Adrenal gland (tissue), 19 donors: Measurements from ENCODE around the gene ERICH4. TPM values are rescaled to one million over a fixed set of nuclear protein-coding genes. Genes with fewer than 3 reads are reported as not detected.

ENCODE experiments used
- DNase-seq, 7 donors: peaks; one replicate each; pipeline ENCODE4 v3.0.0-alpha.2; 2019 to 2020
- H3K27ac ChIP-seq, 5 donors: fragments of 200-600 bp; sonication (generic) in 4 of 5; 1 replicate in 3 of 5; 2 replicates in 2 of 5; pipeline versions ENCODE4 v1.5.1 to v1.8.0; 2016 to 2020; ENCODE audit warnings: mild to moderate bottlenecking in 1 of 5
- H3K27me3 ChIP-seq: fragments of 200-600 bp; 2 replicates; pipeline ENCODE4 v1.8.0; 2021
- H3K36me3 ChIP-seq, 2 donors: fragments of 200-600 bp; replicated peaks in 1 of 2; 1 replicate in 1 of 2; 2 replicates in 1 of 2; pipeline versions ENCODE4 v1.5.1 to v1.8.0; 2018 to 2022
- H3K4me1 ChIP-seq, 2 donors: fragments of 200-600 bp; replicated peaks in 1 of 2; 1 replicate in 1 of 2; 2 replicates in 1 of 2; pipeline versions ENCODE4 v1.5.1 to v1.8.0; 2018 to 2021
- H3K4me3 ChIP-seq, 4 donors: fragments of 200-600 bp; sonication (generic) in 3 of 4; one replicate each; pipeline ENCODE4 v1.5.1; 2016 to 2018
- H3K9me3 ChIP-seq, 3 donors: fragments of 200-600 bp; sonication (generic) in 1 of 3; replicated peaks in 1 of 3; 1 replicate in 2 of 3; 2 replicates in 1 of 3; pipeline versions ENCODE4 v1.5.1 to v1.8.0; 2016 to 2021
- POLR2A ChIP-seq, 2 donors: fragments of 450-650 bp; IDR thresholded peaks; one replicate each; pipeline ENCODE4 v1.6.1; 2017; ENCODE audit warnings: antibody characterized with exemption in 2 of 2, mild to moderate bottlenecking in 2 of 2, moderate library complexity in 1 of 2
- WGBS, 4 donors: extraction: QIAGEN DNeasy Blood & Tissue Kit in 2 of 4; methylation state at CpG; one replicate each; pipeline versions ENCODE4 v1.1.5 to v1.1.7; 2013 to 2017; 5-methylcytosine and 5-hydroxymethylcytosine counted together
- intact Hi-C, 2 donors: fragments of 100-400 bp; cut with DNase I; formaldehyde crosslinking; loops; one replicate each; pipeline versions ENCODE4 v1.14.1 to v1.15.0; 2022 to 2023
- long read RNA-seq, 10 donors: library from polyadenylated mRNA in 3 of 10; unstranded in 2 of 10; stranded (forward) in 1 of 10; transcript quantifications; one replicate each; pipeline ENCODE4 v2.0.0 and lab custom pipeline, GENCODE V29; 2021 to 2026
- polyA plus RNA-seq, 3 donors: library from polyadenylated mRNA; stranded (reverse); fragments of 200-250 nt in 2 of 3; fragments of 350-450 nt in 1 of 3; fragmentation: Illumina TruSeq in 1 of 3; extraction: RNeasy Lipid Tissue Mini Kit (QIAGEN cat#74804) in 1 of 3; gene quantifications; one replicate each; pipeline ENCODE4 v1.2.3, GENCODE V29; 2013 to 2014
- total RNA-seq, 9 donors: library from RNA; depleted of rRNA in 4 of 9; stranded (reverse); fragments of >200 nt in 4 of 9; fragments of 120-200 nt in 1 of 9; fragmentation: NEBNext Ultra II Directional in 1 of 9; extraction: Animal tissue kit (Norgen Biotek cat#: 25700) in 1 of 9; gene quantifications; one replicate each; pipeline versions ENCODE4 v1.1.0 to v1.2.4, GENCODE V29; 2013 to 2023
- TF ChIP-seq, protein P1 (sequence below), 6 experiments: fragments of 450-650 bp in 4 of 6; fragments of 200-600 bp in 2 of 6; sonication (generic) in 1 of 6; IDR thresholded peaks; 1 replicate in 5 of 6; 2 replicates in 1 of 6; pipeline versions ENCODE4 v1.5.1 to v1.8.0; 2016 to 2021; ENCODE audit warnings: antibody characterized with exemption in 6 of 6, mild to moderate bottlenecking in 2 of 6, moderate library complexity in 1 of 6
- donor health status: healthy with polysubstance abuse.
- donor health status: Bipolar disorder and iron deficiency.
- donor health status: DM: yes; HTN: yes; CAD: no.
- donor health status: DM: no; HTN: no; CAD: no.
- donor health status: DM: no; HTN: no; CAD: no.
- donor health status: DM: yes; HTN: yes; CAD: no.

The ERICH4 gene, protein sequence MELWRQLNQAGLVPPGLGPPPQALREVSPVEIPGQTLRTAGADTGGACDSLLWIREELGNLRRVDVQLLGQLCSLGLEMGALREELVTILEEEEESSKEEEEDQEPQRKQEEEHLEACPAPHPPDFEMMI
- total RNA-seq (not detected), polyA plus RNA-seq (under 1 TPM in 1 of 3 donors, not detected in 2; 0.10 TPM)
- long read RNA-seq, donor 1: 0 reads
- long read RNA-seq, donor 2: 0 reads
- long read RNA-seq, donor 3: 0 reads
- long read RNA-seq, donor 4: 0 reads
- long read RNA-seq, donor 5: 0 reads
- long read RNA-seq, donor 6: 0 reads
- long read RNA-seq, donor 7: 0 reads
- long read RNA-seq, donor 8: 0 reads
- long read RNA-seq, donor 9: 0 reads
- long read RNA-seq, donor 10: 0 reads

DNA sequence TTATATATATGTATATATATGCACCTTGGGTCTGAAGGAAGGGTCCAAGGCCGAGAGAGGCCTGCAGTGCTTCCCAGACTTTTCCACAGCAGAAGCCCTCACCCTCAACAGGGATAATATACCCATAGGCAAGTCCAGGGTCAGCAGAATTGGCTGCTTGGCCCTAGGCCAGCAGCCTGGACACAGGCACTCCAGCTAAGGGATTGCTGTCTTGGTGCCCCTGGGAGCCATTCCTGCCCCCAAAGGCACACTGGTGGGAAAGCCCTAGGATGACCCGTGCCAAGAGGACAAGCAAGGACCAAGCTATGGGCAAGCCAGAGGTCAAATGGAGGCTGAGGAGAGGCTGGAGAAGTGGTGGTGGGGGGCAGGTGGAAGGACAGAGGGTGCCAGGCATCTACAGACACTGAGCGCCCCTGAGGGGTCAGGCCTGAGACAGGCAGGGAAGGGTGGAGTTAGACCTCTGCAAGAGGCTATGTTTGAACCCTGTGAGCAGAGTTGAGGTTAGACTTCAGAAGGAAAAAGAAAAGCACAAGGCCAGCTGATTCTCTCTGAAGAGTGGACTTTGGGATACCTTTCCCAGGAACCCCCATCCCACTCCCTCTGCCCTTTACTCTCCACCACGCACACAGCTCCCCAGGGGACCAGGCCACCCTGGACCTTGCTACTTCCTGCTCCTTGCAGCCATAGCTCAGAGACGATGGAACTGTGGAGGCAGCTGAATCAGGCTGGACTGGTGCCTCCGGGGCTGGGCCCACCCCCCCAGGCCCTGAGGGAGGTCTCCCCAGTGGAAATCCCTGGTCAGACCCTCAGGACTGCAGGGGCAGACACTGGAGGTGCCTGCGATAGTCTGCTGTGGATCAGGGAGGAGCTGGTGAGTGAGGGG, at the start of gene ERICH4:
ERICH4 (plus strand) TSS at position 684 of the 883 bp plus-strand sequence; CDS start at position 698, 14 bp downstream.
- Histone ChIP-seq H3K4me1 (peaks cover 5 to 13% of the 10 kb centered on the region in 2 donors), H3K27me3 (no peaks in the 10 kb centered on the region), H3K27ac (no peak within 1 kb of the TSS), H3K9me3 (no peaks in the 10 kb centered on the region), H3K36me3 (peaks cover 0 to 3% of the 10 kb centered on the region in 2 donors), H3K4me3 (no peak within 1 kb of the TSS)
- no peak for TF ChIP-seq POLR2A (IDR thresholded peaks at IDR 0.05)
- TF ChIP-seq, protein P1, sequence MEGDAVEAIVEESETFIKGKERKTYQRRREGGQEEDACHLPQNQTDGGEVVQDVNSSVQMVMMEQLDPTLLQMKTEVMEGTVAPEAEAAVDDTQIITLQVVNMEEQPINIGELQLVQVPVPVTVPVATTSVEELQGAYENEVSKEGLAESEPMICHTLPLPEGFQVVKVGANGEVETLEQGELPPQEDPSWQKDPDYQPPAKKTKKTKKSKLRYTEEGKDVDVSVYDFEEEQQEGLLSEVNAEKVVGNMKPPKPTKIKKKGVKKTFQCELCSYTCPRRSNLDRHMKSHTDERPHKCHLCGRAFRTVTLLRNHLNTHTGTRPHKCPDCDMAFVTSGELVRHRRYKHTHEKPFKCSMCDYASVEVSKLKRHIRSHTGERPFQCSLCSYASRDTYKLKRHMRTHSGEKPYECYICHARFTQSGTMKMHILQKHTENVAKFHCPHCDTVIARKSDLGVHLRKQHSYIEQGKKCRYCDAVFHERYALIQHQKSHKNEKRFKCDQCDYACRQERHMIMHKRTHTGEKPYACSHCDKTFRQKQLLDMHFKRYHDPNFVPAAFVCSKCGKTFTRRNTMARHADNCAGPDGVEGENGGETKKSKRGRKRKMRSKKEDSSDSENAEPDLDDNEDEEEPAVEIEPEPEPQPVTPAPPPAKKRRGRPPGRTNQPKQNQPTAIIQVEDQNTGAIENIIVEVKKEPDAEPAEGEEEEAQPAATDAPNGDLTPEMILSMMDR (IDR thresholded peaks at IDR 0.05): no peak
- whole genome bisulfite sequencing, 4 donors: 56 to 68% (median 64%) methylated on average over 6 to 7 of the region's 7 CpGs
- intact Hi-C loops: loop anchor here in 1 of 2 donors (10.0 kb wide), 1 partner anchor 92 kb away; no protein-coding TSS in a partner anchor
- peak in 1 of 7 donors; percentile 42 for DNase-seq

DNA sequence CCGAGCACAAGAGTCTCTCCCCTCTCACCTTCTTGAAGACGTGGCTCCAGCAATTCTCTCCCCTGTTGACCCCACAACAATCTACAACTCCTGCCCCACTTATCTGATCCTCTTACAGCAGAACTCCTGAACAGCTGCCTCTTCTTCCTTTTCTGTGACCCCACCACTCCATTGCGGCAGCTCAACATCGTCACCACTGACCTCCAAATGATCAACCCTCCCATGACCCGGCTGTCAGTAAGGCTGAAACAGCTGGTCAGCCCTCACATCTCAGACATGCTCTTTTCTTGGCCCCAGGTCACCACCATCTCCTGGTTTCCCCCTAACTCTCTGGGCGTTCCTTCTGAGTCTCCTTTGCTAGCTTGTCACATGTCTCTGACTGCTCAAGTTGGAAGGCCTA, 47.6 kb upstream of the ERICH4 start:
- peaks cover 20 to 26% of the 10 kb centered on the region in 2 donors for H3K4me1 ChIP-seq
- no peak overlapping the region for H3K4me3 ChIP-seq
- intact Hi-C loops: no loop called here
- H3K9me3 ChIP-seq: no peaks in the 10 kb centered on the region
- TF ChIP-seq, protein P1 (IDR thresholded peaks at IDR 0.05): no peak
- no peak for DNase-seq
- no peak overlapping the region for H3K27ac ChIP-seq
- 71 to 78% (median 73%) methylated on average over 6 of the region's 6 CpGs for WGBS, 4 donors
- no peaks in the 10 kb centered on the region for H3K27me3 ChIP-seq
- peaks cover 0 to 13% of the 10 kb centered on the region in 2 donors for H3K36me3 ChIP-seq

DNA sequence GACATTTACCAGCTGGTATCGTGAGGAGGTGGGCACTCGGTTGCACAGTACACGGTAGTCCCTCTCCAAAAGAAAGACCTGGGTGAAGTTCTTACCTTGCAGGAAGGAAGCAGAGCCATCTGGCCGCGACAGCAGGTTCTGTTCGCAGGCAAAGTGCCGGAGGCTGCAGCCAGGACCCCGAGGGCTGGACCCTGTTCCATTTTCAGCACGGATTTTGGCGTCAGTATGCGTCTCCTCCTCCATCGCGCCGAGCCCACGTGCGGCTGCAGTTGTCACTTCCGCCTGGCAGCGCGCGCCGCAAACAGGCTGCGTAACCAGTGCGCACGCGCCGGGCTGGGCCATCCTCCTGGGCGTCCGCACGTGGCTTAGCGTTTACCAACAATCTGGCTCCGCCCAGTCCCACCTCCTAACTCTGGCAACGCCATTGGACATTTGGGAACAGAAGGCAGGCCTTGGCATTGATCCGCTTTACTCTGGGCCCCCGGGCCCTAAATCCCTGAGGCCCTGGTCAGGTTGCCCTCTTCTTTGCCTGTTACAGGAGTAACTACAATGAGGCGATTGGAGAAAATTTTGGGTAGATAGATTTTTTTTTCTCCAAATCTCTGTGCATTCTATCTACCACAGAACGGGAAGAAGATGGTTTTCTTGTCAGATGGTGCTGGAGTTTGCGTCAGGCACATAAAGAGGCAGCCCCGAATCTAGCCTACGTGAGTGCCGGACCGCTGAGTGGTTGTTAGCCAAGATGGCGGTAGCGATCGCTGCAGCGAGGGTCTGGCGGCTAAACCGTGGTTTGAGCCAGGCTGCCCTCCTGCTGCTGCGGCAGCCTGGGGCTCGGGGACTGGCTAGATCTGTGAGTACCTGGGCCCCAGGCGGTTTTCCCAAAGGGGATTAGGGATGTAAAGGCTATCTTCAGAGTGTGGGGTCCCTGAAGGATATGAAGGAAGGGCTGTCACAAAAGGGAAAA, 45.6 kb upstream of the ERICH4 start, which contains the start of the genes BCKDHA and EXOSC5:
BCKDHA (plus strand) TSS at position 733 of the 964 bp plus-strand sequence; CDS start at position 743, 10 bp downstream.
EXOSC5 (minus strand) TSS at position 274 of the 964 bp plus-strand sequence; CDS start at position 243, 31 bp downstream.
- 0 to 1% (median 1%) methylated on average over 21 to 50 of the region's 50 CpGs for WGBS, 4 donors
- peak; percentile 99 to 100 (median 100) for DNase-seq
- peaks cover 20 to 30% of the 10 kb centered on the region in 2 donors for H3K4me1 ChIP-seq
- no peaks in the 10 kb centered on the region for H3K36me3 ChIP-seq
- no peaks in the 10 kb centered on the region for H3K27me3 ChIP-seq
- intact Hi-C loops: no loop called here
- H3K9me3 ChIP-seq: no peaks in the 10 kb centered on the region
- H3K4me3 ChIP-seq: peak within 1 kb of the TSS; percentile 34 to 95 (median 73)
- peak within 1 kb of the TSS; percentile 32 to 95 (median 82) for H3K27ac ChIP-seq
- TF ChIP-seq, protein P1 (IDR thresholded peaks at IDR 0.05): peak in 1 of 6 experiments; percentile 18
- TF ChIP-seq POLR2A (IDR thresholded peaks at IDR 0.05): peak in 1 of 2 donors; percentile 43
